HuH-7 (cell line): ENCODE data around the gene ZNF614.
"Not testable (repeated sequence)": the region's sequence is repeated elsewhere in the genome, so short reads cannot be mapped to it uniquely, and the experiment has no call there.

Experiments used
- DNase-seq: peaks from one replicate; pipeline ENCODE4 v3.0.0; 2011; ENCODE audit warnings: low spot score

Gene ZNF614

GRCh38 chr19:51986309-51987291, 41.6 kb downstream of the ZNF614 start, which contains the start of gene ZNF350:
TSS of gene ZNF350 (minus strand) at chr19:51986840. CDS start at chr19:51974360, 12,480 bp downstream.
- DNase-seq = peak; percentile 30

- no peak for DNase-seq
Observed at GRCh38 chr19:51983361-51983760, 44.8 kb downstream of the ZNF614 start.

- not testable (repeated sequence) for DNase-seq
Observed at GRCh38 chr19:51980926-51981325, 47.3 kb downstream of the ZNF614 start.

GRCh38 chr19:51980116-51980736, 48.0 kb downstream of the ZNF614 start:
- DNase-seq = no peak

GRCh38 chr19:51978882-51979281, 49.3 kb downstream of the ZNF614 start:
- DNase-seq = no peak

GRCh38 chr19:51977346-51977745, 50.8 kb downstream of the ZNF614 start:
- DNase-seq = no peak

GRCh38 chr19:51976852-51977251, 51.3 kb downstream of the ZNF614 start:
- DNase-seq = no peak

- DNase-seq = not testable (repeated sequence)
Observed at GRCh38 chr19:51975787-51976186, 52.4 kb downstream of the ZNF614 start.

GRCh38 chr19:51971624-51972023, 56.6 kb downstream of the ZNF614 start:
- DNase-seq = no peak

- no peak for DNase-seq
Observed at GRCh38 chr19:51970718-51971117, 57.5 kb downstream of the ZNF614 start.

- no peak for DNase-seq
Observed at GRCh38 chr19:51965583-51965982, 62.6 kb downstream of the ZNF614 start.
